Neural cell (in vitro differentiated cells): ENCODE data around the gene STK24.

Experiments used
- CTCF ChIP-seq: fragments of 450-650 bp; IDR thresholded peaks from 2 replicates; pipeline ENCODE4 v1.5.1; 2014; ENCODE audit warnings: antibody characterized with exemption, mild to moderate bottlenecking, moderate library complexity; ENCODE audit not compliant: poor library complexity, severe bottlenecking
- RAD21 ChIP-seq: fragments of 450-650 bp; conservative IDR thresholded peaks from 2 replicates; pipeline ENCODE4 v1.6.1; 2014; ENCODE audit warnings: antibody characterized with exemption, mild to moderate bottlenecking, moderate library complexity
- TAF1 ChIP-seq: IDR thresholded peaks from 2 replicates; pipeline ENCODE4 v1.6.1; 2012; ENCODE audit warnings: low read depth

- no peak for TF ChIP-seq CTCF
- TF ChIP-seq TAF1 = no peak
- TF ChIP-seq RAD21 = no peak
Observed at GRCh38 chr13:98580420-98580819, 3.5 kb upstream of the STK24 start.
